Measurements from ENCODE around the gene FBXL16.

Gene FBXL16

GRCh38 chr16:660459-661183 is 45.0 kb downstream of the FBXL16 start:
- peak; percentile 79 for DNase-seq (ENCODE audit: low spot score)

GRCh38 chr16:660132-660458 is 45.5 kb downstream of the FBXL16 start:
- no peak for DNase-seq (ENCODE audit: low spot score)

GRCh38 chr16:659618-660017 is 46.0 kb downstream of the FBXL16 start:
- no peak for DNase-seq (ENCODE audit: low spot score)

GRCh38 chr16:658679-659571 is 46.7 kb downstream of the FBXL16 start:
- no peak for DNase-seq (ENCODE audit: low spot score)

GRCh38 chr16:657487-657886 is 48.1 kb downstream of the FBXL16 start:
- DNase-seq (ENCODE audit: low spot score) = no peak

- DNase-seq (ENCODE audit: low spot score) = no peak
Observed at GRCh38 chr16:654034-654433, 51.6 kb downstream of the FBXL16 start.

- no peak for DNase-seq (ENCODE audit: low spot score)
Observed at GRCh38 chr16:652454-653305, 52.9 kb downstream of the FBXL16 start.

GRCh38 chr16:651844-652243 is 53.8 kb downstream of the FBXL16 start:
- DNase-seq (ENCODE audit: low spot score) = no peak

GRCh38 chr16:649631-650030 is 56.0 kb downstream of the FBXL16 start:
- DNase-seq (ENCODE audit: low spot score) = no peak

GRCh38 chr16:648781-649589 is 56.6 kb downstream of the FBXL16 start, which contains the start of gene WDR90:
WDR90 (plus strand) TSS chr16:649365; CDS start chr16:649417, 52 bp downstream.
- DNase-seq (ENCODE audit: low spot score) = peak; percentile 88

GRCh38 chr16:648071-648780 is 57.4 kb downstream of the FBXL16 start:
- DNase-seq (ENCODE audit: low spot score) = peak; percentile 45

- no peak for DNase-seq (ENCODE audit: low spot score)
Observed at GRCh38 chr16:647173-647902, 58.3 kb downstream of the FBXL16 start.

GRCh38 chr16:646679-647172 is 58.9 kb downstream of the FBXL16 start:
- no peak for DNase-seq (ENCODE audit: low spot score)

GRCh38 chr16:645852-646678 is 59.5 kb downstream of the FBXL16 start:
- DNase-seq (ENCODE audit: low spot score) = no peak

- no peak for DNase-seq (ENCODE audit: low spot score)
Observed at GRCh38 chr16:644556-644955, 61.0 kb downstream of the FBXL16 start.

- DNase-seq (ENCODE audit: low spot score) = no peak
Observed at GRCh38 chr16:643050-643368, 62.6 kb downstream of the FBXL16 start.
